M059J (cell line): Measurements from ENCODE around the gene RTF1. TPM values are rescaled to one million over a fixed set of nuclear protein-coding genes. Genes with fewer than 3 reads are reported as not detected.

Experiments used
- DNase-seq: peaks from one replicate; pipeline ENCODE4 v3.0.0-alpha.2; 2012; ENCODE audit warnings: low read depth
- total RNA-seq: library from RNA; depleted of rRNA; stranded (reverse); fragments of >200 nt; shearing (Covaris generic); gene quantifications from 2 replicates; pipeline ENCODE4 v1.2.3, GENCODE V29; 2014

Gene RTF1
- total RNA-seq, 1 experiment from 2014 or later: 40.8 TPM

DNA sequence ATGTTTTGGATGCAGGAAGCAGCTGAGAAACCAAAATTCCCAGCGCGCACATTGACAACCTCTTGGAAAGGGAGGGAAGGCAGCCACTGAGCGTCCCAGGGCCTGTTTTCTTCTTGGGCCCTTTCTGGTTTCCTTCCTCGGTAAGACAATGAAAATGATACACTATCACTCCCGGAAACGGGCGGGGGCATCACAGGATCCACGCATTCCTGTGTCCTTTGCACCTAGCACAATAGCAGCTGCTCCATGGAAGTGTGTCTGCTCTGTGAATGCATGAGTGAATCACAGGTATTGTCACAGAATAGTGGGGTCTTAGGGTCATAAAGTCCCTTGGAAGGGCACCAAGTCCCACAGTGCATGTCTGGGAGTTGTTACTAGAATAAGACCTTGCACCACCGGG lies 70.5 kb downstream of the RTF1 start:
- no peak for DNase-seq

DNA sequence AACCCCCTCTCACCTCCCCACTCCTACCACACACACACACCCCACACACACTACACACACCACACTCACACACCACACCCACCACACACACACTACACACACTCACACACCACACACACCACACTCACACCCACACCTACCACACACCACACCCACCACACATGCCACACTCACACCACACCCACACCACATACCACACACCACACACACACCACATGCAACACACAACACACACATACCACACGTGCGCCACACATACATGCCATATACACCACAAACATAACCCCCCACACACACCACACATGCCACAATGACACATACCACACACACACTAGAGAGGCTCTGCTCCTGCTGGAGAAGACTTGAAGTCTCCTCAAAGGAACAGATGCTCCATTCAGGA lies 70.9 kb downstream of the RTF1 start:
- DNase-seq: no peak

DNA sequence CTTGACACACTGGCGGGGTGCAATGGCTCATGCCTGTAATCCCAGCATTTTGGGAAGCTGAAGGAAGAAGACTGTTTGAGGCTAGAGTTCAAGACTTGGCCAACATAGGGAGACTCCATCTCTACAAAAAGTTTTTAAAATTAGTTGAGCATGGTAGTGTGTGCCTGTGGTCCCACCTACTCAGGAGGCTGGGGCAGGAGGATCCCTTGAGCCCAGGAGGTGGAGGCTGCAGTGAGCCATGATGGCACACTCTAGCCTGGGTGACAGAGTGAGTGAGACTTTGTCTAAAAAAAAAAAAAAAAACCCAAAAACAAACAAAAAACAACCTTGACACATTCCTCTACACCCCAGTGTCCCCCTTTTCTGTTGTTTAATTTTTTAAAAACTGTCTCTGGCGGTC lies 72.7 kb downstream of the RTF1 start:
- DNase-seq: no peak

DNA sequence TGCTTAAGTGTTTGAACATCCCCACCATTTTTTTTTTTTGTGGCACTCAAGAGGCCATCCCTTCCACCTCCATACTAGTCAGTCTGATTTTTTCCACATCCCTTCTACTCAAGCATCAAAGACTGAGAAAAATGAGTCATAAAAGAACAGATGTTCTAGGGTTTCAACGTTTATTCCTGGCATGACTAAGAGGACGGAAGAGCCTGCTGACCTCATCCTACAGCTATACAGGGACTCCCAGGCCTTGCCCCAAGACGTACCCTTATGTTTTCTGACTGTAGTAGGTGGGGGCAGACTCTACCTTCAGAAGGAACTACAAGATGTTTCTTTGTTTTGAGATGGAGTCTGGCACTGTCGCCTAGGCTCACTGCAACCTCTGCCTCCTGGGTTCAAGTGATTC lies 73.5 kb downstream of the RTF1 start:
- peak; percentile 96 for DNase-seq

GRCh38 chr15:41491889-41492288 lies 75.0 kb downstream of the RTF1 start:
- no peak for DNase-seq

DNA sequence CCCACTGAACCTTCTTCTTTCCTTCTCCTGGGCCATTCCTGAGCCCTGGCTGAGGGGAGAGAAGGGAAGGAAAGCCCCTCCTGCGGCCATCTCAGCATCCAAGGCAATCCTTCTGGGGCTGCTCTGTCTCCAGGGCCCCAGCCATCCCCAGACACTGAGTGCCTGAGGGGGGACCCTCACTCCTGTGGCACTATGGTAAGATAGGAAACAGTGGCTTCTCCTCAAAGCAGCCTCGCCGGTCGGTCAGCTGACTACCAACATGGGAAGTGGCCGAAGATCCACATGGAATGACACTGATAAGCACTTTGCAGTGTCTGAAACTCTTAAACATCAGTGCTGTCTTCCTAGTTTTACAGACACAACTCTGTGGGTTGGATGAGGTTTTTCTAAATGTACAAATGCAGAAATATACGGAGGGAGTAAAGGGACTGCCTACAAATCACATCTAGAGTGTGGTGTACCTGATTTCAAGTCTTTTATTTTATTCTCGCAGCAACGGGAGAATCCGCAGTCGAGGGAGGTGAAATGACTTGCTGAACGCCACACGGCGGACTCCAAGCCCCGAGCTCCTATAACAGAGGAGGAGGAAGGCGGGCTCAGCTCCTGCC lies 75.8 kb downstream of the RTF1 start:
- DNase-seq: no peak

DNA sequence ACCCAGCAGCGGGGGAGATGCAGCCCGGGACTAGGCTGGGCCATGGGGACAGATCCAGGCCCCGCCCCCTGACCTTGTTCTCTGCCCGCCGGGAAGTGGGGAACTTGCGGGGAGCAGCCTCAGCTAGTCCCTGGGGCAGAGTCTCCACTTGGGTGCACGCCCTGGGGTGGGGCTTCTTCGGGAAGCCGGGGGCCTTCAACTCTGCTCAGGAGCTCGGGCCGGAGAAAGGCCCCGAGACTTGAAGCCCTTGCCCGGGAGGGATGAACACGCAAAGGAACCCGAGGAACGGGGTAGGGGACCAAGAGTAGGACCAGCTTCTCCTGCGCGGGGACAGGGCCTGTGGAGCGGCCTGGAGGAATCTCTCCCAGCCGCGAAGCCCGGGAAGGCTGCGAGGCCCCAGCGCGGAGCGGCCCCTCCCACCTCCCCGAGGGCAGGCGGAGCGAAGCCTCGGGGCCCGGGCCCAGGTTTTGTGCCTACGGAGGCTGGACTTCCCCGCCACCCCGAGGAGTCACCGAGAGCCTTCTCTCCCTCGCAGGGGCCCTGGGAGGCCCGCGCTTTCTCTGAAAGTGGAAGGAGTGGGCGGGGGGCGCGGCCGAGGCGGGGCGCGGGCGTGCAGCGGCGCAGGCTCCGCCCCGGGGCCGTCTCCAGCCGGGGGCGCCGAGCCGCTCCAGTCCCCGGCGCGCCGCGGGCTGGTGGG lies 76.5 kb downstream of the RTF1 start, which contains the start of gene ITPKA:
TSS of gene ITPKA (plus strand) at position 670 of the 697 bp plus-strand sequence. CDS start 54 bp downstream, outside the sequence.
- DNase-seq: peak; percentile 87

DNA sequence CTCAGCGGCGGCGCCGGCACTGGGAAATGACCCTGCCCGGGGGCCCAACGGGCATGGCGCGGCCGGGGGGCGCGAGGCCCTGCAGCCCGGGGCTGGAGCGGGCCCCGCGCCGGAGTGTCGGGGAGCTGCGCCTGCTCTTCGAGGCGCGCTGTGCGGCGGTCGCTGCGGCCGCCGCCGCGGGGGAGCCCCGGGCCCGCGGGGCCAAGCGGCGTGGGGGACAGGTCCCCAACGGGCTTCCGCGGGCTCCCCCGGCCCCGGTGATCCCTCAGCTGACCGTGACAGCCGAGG lies 77.0 kb downstream of the RTF1 start:
- DNase-seq: no peak

GRCh38 chr15:41494190-41494921 lies 77.5 kb downstream of the RTF1 start:
- DNase-seq: peak; percentile 31

- DNase-seq: no peak
Measured at GRCh38 chr15:41494922-41495735, 78.2 kb downstream of the RTF1 start.

GRCh38 chr15:41495736-41496599 lies 79.1 kb downstream of the RTF1 start:
- DNase-seq: no peak

DNA sequence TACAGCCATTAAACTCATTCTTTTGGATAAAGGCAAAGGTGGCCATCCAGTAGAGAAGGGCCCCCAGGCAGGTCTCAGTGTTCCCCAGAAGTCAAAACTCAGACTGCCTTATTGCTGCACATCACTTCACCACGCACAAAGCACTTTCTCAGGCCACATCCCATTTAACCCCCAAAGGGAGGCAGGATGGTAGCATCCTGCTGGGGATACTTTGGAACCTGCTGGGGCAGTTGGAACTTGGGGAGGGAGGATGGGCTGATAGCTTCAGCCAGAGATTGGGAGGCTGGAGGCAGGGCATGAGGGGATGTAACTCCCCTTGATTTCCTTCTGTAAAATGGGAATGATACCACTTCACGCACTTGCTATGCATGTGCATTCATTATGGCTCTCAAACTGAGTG lies 81.8 kb downstream of the RTF1 start:
- no peak for DNase-seq

GRCh38 chr15:41499109-41499851 lies 82.4 kb downstream of the RTF1 start:
- no peak for DNase-seq

GRCh38 chr15:41501191-41501917 lies 84.5 kb downstream of the RTF1 start:
- DNase-seq: no peak

DNA sequence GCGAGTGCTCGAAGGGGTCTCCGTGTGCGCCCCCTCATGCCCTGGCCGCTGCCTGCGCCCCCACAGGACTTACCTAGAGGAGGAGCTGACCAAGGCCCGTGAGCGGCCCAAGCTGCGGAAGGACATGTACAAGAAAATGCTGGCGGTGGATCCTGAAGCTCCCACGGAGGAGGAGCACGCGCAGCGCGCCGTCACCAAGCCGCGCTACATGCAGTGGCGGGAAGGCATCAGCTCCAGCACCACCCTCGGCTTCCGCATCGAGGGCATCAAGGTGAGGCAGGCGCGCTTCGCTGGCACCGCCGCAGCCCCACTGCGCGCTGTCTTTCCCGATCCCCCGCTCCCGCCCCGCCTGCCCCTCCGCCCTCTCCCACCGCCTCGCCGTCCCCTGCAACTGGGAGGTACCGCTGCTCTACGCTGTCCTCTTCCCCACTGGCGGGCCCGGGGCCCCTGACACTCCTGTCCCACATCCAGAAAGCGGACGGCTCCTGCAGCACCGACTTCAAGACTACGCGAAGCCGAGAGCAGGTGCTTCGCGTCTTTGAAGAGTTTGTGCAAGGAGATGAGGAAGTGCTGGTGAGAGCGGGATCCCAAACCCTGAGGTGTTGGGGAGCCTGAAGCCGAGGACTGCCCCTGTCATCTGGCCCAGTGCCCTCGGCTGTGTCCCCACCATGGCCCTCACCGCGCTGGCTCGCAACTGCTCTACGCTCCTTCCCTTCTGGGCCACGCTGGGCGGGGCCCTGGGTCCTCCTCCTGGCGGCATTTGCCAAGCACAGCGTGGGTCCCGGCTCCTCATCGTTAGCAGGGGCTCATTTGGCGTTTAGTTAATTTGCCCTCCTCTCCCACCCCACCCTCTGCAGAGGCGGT lies 85.3 kb downstream of the RTF1 start:
- DNase-seq: no peak

GRCh38 chr15:41502795-41503668 lies 86.1 kb downstream of the RTF1 start:
- DNase-seq: no peak

DNA sequence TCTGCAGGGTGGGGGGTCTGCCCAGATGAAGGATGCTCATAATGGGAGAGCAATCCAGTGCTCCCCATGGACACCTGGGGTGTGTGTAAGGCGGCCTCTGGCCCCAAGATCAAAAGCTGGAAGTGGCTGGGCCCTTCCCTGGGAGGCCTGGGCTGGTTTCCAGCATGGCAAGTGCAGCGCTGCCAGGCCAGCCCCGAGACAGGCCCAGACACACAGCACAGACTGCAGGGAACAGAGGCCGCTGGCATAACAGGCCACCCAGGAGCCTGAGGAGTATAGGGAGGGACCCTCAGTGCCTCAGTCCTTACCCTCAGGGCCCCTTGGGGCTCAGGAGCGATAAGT lies 86.7 kb downstream of the RTF1 start:
- no peak for DNase-seq
